Sigmoid colon (tissue), 4 donors: ENCODE data around the gene SRRM3.

Experiments
- CTCF ChIP-seq, 4 experiments: fragments of 450-650 bp in 3 of 4; fragments of 200-600 bp in 1 of 4; IDR thresholded peaks; one replicate each; pipeline ENCODE4 v1.5.1; 2016 to 2019; ENCODE audit warnings: antibody characterized with exemption in 4 of 4, mild to moderate bottlenecking in 3 of 4, moderate library complexity in 2 of 4
- EP300 ChIP-seq, 4 donors: sonication (generic); formaldehyde crosslinking; IDR thresholded peaks; one replicate each; pipeline ENCODE4 v1.6.1; 2017; ENCODE audit warnings: antibody characterized with exemption in 4 of 4
- POLR2A ChIP-seq, 2 donors: fragments of 450-650 bp; IDR thresholded peaks; one replicate each; pipeline ENCODE4 v1.6.1; 2016; ENCODE audit warnings: antibody characterized with exemption in 2 of 2, mild to moderate bottlenecking in 2 of 2, moderate library complexity in 2 of 2
- POLR2AphosphoS5 ChIP-seq, 4 donors: sonication (generic); formaldehyde crosslinking; IDR thresholded peaks; one replicate each; pipeline ENCODE4 v1.6.1; 2017; ENCODE audit warnings: antibody characterized with exemption in 4 of 4

DNA sequence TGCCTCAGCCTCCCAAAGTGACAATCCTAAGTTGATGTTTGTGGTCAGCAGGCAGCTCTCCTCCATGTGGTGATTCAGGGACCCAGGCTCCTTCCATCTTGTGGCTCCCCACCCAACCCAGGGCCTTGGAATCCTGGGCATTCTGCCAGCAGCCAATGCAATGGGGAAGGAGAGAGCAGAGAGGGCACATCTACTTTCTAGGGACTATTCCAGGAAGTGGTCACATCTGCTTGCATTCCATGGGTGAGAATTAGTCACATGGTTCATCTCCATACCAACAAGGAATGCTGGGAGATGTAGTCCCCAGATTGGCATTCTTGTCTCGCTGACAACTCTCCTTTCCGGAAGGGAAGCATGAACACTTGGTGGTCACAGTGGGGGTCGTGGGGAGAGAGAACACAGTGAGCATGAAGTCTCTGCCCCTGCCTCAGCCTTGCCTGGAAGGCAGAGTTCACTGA is 9.9 kb upstream of the SRRM3 start:
- TF ChIP-seq CTCF (IDR thresholded peaks at IDR 0.05) = no peak
- no peak for TF ChIP-seq POLR2AphosphoS5 (IDR thresholded peaks at IDR 0.05)
- no peak for TF ChIP-seq POLR2A (IDR thresholded peaks at IDR 0.05)
- no peak for TF ChIP-seq EP300 (IDR thresholded peaks at IDR 0.05)
